Psoas muscle (tissue), 8 donors: ENCODE data around the gene TAOK2. TPM values are rescaled to one million over a fixed set of nuclear protein-coding genes. Genes with fewer than 3 reads are reported as not detected.
A peak's percentile ranks its signal among the peaks of the same experiment; 100 is the strongest.
"Not testable (repeated sequence)": the region's sequence is repeated elsewhere in the genome, so short reads cannot be mapped to it uniquely, and the experiment has no call there.

ENCODE experiments used
- ATAC-seq, 4 donors: fragments of 200-7000 bp; cut with Tn5 transposase; one replicate each; pipeline ENCODE4 v1.9.1; 2020; ENCODE audit warnings: moderate library complexity in 3 of 4, mild to moderate bottlenecking in 2 of 4
- DNase-seq, 2 donors: peaks; one replicate each; pipeline ENCODE4 v3.0.0-alpha.2; 2020
- H3K27ac ChIP-seq: fragments of 200-600 bp; one replicate; pipeline ENCODE4 v1.8.0; 2022
- H3K27me3 ChIP-seq, 3 donors: fragments of 200-600 bp in 1 of 3; one replicate each; pipeline versions ENCODE4 v1.6.1 to v1.8.0; 2013 to 2022; ENCODE audit warnings: low read length in 2 of 3, mild to moderate bottlenecking in 2 of 3, moderate library complexity in 1 of 3; ENCODE audit not compliant: insufficient read depth in 3 of 3
- H3K36me3 ChIP-seq, 2 donors: fragments of 200-600 bp in 1 of 2; one replicate each; pipeline versions ENCODE4 v1.6.1 to v1.8.0; 2013 to 2022; ENCODE audit warnings: low read depth in 1 of 2, mild to moderate bottlenecking in 1 of 2, moderate library complexity in 1 of 2; ENCODE audit not compliant: insufficient read depth in 1 of 2
- H3K4me1 ChIP-seq: fragments of 200-600 bp; one replicate; pipeline ENCODE4 v1.8.0; 2022
- H3K4me3 ChIP-seq: fragments of 200-600 bp; one replicate; pipeline ENCODE4 v1.8.0; 2022; ENCODE audit warnings: mild to moderate bottlenecking
- H3K9me3 ChIP-seq: fragments of 200-600 bp; one replicate; pipeline ENCODE4 v1.8.0; 2022
- WGBS, 3 donors: extraction: QIAGEN DNeasy Blood & Tissue Kit; methylation state at CpG; one replicate each; pipeline versions ENCODE4 v1.1.6 to v1.1.7; 2013; 5-methylcytosine and 5-hydroxymethylcytosine counted together
- intact Hi-C, 2 donors: fragments of 100-400 bp; cut with DNase I; formaldehyde crosslinking; loops; one replicate each; pipeline versions ENCODE4 v1.11.0 to v1.14.2; 2022
- polyA plus RNA-seq, 3 donors: library from polyadenylated mRNA; stranded (reverse); fragments of 200-250 nt; gene quantifications; one replicate each; pipeline ENCODE4 v1.2.3, GENCODE V29; 2013
- total RNA-seq, 4 donors: library from RNA; stranded (reverse); fragmentation: NEBNext Ultra II Directional in 2 of 4; extraction: Animal tissue kit (Norgen Biotek cat#: 25700) in 2 of 4; gene quantifications; one replicate each; pipeline versions ENCODE4 v1.2.1 to v1.2.4, GENCODE V29; 2021 to 2023
- TF ChIP-seq, protein P1 (sequence below): fragments of 200-600 bp; IDR thresholded peaks from one replicate; pipeline ENCODE4 v1.8.0; 2022; ENCODE audit warnings: antibody characterized with exemption
- donor health status: healthy with polysubstance abuse.
- donor health status: DM: no; HTN: no; CAD: no; lungs with moderate emphysema.
- donor health status: Bipolar disorder and iron deficiency.
- donor health status: healthy.
- donor health status: DM: yes; HTN: yes; CAD: no.
- donor health status: DM: no; HTN: no; CAD: no.
- donor health status: DM: no; HTN: no; CAD: no.
- donor health status: DM: yes; HTN: yes; CAD: no.

Gene TAOK2
- total and polyA plus RNA-seq, 7 donors, result 15.7 to 30.2 (median 21.8) TPM

DNA sequence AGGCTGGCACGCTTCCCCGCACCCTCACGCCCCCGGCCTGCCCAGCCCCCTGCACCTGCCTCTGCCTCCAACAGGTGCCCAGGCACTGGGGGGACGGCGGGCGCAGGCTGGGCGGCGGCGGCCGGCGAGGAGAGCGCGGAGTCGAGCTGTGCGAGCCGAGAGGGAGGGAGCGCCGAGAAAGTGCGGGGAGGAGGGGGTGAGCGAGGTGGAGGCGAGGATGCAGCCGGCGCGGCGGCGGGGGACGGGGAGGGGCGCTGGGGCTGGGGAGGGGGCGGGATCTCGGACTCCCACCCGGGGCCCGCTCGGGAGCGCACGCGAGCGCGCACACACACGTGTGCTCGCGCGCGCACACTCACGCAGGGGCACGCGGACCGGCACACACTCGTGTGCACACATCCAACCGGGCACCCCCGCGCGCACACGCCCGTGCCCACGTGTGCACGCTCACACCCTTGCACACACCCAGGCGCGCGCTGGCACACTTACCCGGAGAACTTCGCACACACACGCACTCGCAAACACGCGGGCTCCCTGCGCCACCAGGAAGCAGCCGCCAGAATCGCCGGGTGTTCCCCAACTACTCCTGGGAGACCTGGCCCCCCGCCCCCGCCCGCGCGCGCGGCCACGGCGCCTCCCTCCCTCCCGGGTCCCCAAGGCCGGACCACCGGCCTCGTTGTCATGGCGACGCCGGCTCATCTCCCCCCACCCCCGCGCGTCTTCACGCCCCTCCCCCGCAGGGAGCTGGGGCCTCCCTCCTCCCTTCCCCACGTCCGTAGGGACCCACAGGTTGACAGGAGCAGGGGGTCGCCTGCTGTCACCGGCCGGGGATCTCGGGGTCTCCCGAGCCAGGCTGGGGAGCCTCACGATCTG is 37.4 kb downstream of the TAOK2 start, which contains the start of gene DOC2A:
DOC2A (minus strand) TSS at position 184 of the 870 bp plus-strand sequence. CDS start 805 bp downstream, outside the sequence.
- Histone ChIP-seq H3K36me3 (no peaks in the 10 kb centered on the region), H3K4me1 (no peaks in the 10 kb centered on the region), H3K4me3 (peak within 1 kb of the TSS; percentile 52), H3K27me3 (peaks cover 0 to 45% (median 17%) of the 10 kb centered on the region in 3 donors), H3K27ac (no peak within 1 kb of the TSS), H3K9me3 (no peaks in the 10 kb centered on the region)
- DNase-seq, result no peak
- intact Hi-C loops, result no loop called here
- TF ChIP-seq, protein P1, sequence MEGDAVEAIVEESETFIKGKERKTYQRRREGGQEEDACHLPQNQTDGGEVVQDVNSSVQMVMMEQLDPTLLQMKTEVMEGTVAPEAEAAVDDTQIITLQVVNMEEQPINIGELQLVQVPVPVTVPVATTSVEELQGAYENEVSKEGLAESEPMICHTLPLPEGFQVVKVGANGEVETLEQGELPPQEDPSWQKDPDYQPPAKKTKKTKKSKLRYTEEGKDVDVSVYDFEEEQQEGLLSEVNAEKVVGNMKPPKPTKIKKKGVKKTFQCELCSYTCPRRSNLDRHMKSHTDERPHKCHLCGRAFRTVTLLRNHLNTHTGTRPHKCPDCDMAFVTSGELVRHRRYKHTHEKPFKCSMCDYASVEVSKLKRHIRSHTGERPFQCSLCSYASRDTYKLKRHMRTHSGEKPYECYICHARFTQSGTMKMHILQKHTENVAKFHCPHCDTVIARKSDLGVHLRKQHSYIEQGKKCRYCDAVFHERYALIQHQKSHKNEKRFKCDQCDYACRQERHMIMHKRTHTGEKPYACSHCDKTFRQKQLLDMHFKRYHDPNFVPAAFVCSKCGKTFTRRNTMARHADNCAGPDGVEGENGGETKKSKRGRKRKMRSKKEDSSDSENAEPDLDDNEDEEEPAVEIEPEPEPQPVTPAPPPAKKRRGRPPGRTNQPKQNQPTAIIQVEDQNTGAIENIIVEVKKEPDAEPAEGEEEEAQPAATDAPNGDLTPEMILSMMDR, result no peak
- WGBS, 3 donors, result 1% methylated on average over 49 to 97 of the region's 99 CpGs
- ATAC-seq, result peak in 2 of 4 donors; percentile 10 to 28

DNA sequence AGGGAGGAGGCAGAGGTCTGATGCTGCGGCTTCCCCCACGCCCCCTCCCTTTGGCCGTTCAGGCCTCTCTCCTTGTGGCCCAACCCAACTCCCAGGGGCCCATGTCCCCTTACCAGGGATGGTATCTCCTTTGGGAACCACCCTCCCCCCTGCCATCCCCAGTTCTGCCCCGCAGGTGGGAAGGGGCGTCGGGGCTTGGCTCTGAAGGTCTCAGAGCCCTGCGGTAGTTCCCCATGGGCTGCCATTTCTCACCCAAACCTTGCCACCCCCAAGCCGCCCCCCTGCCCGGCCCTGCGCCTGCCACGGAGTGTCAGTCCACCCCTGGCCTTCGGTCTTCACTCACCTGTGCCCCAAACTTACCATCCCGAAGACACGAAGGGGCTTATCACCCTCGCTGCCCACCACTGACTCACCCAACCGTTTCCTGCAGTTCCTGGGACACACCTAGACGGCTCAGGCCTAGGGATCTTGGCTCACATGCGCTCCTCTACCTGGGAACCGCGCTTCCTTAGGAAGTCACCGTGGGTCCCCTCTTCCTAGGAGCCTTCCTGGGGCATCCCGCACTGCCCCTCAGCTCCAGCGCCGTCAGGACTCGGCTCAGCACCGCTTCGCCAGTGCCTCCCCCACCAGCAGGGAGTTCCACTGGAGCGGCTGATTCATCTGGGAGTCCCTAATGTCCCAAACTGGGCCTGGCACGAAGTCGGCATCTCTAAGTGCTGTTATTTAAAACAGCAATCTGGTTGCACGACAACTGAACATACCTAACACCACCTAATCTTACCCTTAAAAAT is 38.2 kb downstream of the TAOK2 start:
- no peak for ATAC-seq
- Histone ChIP-seq H3K27ac (no peak overlapping the region), H3K36me3 (no peaks in the 10 kb centered on the region), H3K9me3 (no peaks in the 10 kb centered on the region), H3K4me3 (peak overlapping the region; percentile 52), H3K4me1 (no peaks in the 10 kb centered on the region), H3K27me3 (peaks cover 0 to 45% (median 17%) of the 10 kb centered on the region in 3 donors)
- whole genome bisulfite sequencing, 3 donors, result 17 to 21% (median 19%) methylated on average over 27 to 31 of the region's 31 CpGs
- DNase-seq, result no peak
- TF ChIP-seq, protein P1, result no peak
- intact Hi-C loops, result no loop called here

DNA sequence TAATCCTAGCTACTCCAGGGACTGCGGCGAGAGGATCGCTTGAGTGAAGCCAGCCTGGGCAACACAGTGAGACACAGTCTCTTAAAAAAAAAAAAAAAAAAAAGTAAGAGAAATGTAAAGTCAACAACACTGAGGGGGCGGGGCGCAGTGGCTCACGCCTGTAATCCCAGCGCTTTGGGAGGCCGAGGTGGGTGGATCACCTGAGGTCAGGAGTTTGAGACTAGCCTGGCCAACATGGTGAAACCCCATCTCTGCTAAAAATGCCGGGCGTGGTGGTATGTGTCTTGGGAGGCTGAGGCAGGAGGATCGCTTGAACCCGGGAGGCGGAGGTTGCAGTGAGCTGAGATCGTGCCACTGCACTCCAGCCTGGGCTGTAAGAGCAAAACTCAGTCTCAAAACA is 38.9 kb downstream of the TAOK2 start:
- intact Hi-C loops, H3K4me1 ChIP-seq, DNase-seq, H3K27ac ChIP-seq, H3K4me3 ChIP-seq, H3K36me3 ChIP-seq, ATAC-seq, H3K9me3 ChIP-seq: not testable (repeated sequence)
- H3K27me3 ChIP-seq, result peaks cover 0 to 45% (median 17%) of the 10 kb centered on the region in 3 donors
- 80 to 83% (median 80%) methylated on average over 14 of the region's 14 CpGs for WGBS, 3 donors

DNA sequence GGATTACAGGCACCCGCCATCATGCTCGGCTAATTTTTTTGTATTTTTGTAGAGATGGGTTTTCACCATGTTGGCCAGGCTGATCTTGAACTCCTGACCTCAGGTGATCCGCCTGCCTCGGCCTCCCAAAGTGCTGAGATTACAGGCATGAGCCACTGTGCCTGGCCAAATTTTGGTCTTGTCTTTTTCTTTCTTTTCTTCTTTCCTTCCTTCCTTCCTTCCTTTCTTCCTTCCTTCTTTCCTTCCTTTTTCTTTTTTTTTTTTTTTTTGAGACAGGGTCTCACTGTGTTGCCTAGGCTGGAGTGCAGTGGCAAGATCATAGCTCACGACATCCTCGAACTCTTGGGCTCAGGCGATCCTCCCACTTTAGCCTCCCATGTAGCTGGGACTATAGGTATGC is 41.8 kb downstream of the TAOK2 start:
- H3K4me3 ChIP-seq, H3K27ac ChIP-seq, H3K9me3 ChIP-seq, H3K36me3 ChIP-seq, H3K4me1 ChIP-seq, DNase-seq, intact Hi-C loops, ATAC-seq: not testable (repeated sequence)
- 78 to 90% (median 87%) methylated on average over 7 of the region's 7 CpGs for WGBS, 3 donors
- H3K27me3 ChIP-seq, result peaks cover 0 to 30% (median 12%) of the 10 kb centered on the region in 3 donors

DNA sequence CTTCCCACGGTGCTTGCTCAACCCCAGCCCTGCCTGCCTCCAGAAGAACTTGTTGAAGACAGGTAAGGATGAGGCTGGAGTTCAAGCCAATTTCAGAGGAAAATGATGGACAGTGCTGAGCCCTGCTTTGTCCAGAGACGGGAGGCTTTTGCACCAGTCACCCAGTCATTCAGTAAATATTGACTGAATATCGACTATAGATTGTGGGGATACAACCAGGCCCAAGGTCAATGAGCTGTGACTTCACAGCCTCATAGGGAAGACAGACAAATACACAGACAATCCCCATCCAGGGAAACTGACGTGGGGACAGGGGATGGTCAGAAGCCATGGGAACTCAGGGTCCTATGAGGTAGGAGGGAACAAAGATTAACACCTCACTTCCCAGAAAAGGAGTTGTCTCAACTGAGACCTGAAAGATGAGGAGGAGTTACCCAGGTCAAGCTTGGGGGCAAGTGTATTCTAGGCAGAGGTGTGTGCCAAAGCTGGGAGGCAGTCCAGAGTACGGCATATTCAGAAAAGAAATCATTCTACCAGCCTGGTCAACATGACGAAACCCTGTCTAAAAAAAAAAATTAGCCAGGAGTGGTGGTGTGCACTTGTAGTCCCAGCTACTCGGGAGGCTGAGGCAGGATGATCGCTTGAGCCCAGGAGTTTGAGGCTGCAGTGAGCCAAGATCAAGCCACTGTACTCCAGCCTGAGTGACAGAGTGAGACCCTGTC is 43.0 kb downstream of the TAOK2 start:
- H3K27ac ChIP-seq, result no peak overlapping the region
- 62 to 69% (median 69%) methylated on average over 8 of the region's 8 CpGs for WGBS, 3 donors

More for the DNA sequence above, 43.0 kb downstream of the TAOK2 start:
- ATAC-seq, result no peak
- TF ChIP-seq, protein P1, result no peak
- intact Hi-C loops, result no loop called here
- DNase-seq, result no peak
- Histone ChIP-seq H3K9me3 (no peaks in the 10 kb centered on the region), H3K4me1 (no peaks in the 10 kb centered on the region), H3K27me3 (peaks cover 0 to 26% (median 5%) of the 10 kb centered on the region in 3 donors), H3K4me3 (no peak overlapping the region), H3K36me3 (no peaks in the 10 kb centered on the region)
